Karpas-422 (cell line): Measurements from ENCODE around the gene KRTAP5-6. TPM values are rescaled to one million over a fixed set of nuclear protein-coding genes. Genes with fewer than 3 reads are reported as not detected.
A peak's percentile ranks its signal among the peaks of the same experiment; 100 is the strongest.

Source experiments
- DNase-seq: peaks from one replicate; pipeline ENCODE4 v3.0.0-alpha.2; 2015
- H2AFZ ChIP-seq: fragments of 200-600 bp; sonication (generic); 2 replicates; pipeline ENCODE4 v1.6.1; 2014; ENCODE audit warnings: antibody characterized with exemption, low read length, mixed read lengths
- H3K27ac ChIP-seq: fragments of 200-600 bp; sonication (generic); 2 replicates; pipeline ENCODE4 v1.5.1; 2014; ENCODE audit warnings: mild to moderate bottlenecking, low read length, moderate library complexity
- H3K27me3 ChIP-seq: fragments of 200-600 bp; sonication (generic); 2 replicates; pipeline ENCODE4 v1.6.1; 2014; ENCODE audit warnings: low read length, mixed read lengths
- H3K36me3 ChIP-seq: fragments of 200-600 bp; sonication (generic); 2 replicates; pipeline ENCODE4 v1.6.1; 2014; ENCODE audit warnings: low read length, mixed read lengths; ENCODE audit not compliant: insufficient read depth
- H3K4me1 ChIP-seq: fragments of 200-600 bp; sonication (generic); 2 replicates; pipeline ENCODE4 v1.6.1; 2014; ENCODE audit warnings: mild to moderate bottlenecking, low read length, mixed read lengths
- H3K4me2 ChIP-seq: fragments of 200-600 bp; sonication (generic); 2 replicates; pipeline ENCODE4 v1.6.1; 2014; ENCODE audit warnings: low read length, low read depth, mild to moderate bottlenecking; ENCODE audit not compliant: poor library complexity, severe bottlenecking
- H3K4me3 ChIP-seq: fragments of 200-600 bp; sonication (generic); 2 replicates; pipeline ENCODE4 v1.5.1; 2014; ENCODE audit warnings: mild to moderate bottlenecking, antibody characterized with exemption, low read length, mixed read lengths
- H3K79me2 ChIP-seq: fragments of 200-600 bp; sonication (generic); 2 replicates; pipeline ENCODE4 v1.6.1; 2014; ENCODE audit warnings: mild to moderate bottlenecking, low read length, mixed read lengths
- H3K9ac ChIP-seq: fragments of 200-600 bp; sonication (generic); 2 replicates; pipeline ENCODE4 v1.6.0; 2014; ENCODE audit warnings: low read length
- H3K9me2 ChIP-seq: fragments of 200-600 bp; sonication (generic), shearing (Covaris generic); replicated peaks from 2 replicates; pipeline ENCODE4 v1.6.0; 2014; ENCODE audit warnings: mild to moderate bottlenecking, low read length, moderate library complexity; ENCODE audit not compliant: insufficient read depth
- H3K9me3 ChIP-seq: fragments of 300-700, 200-600 bp; sonication (generic); 2 replicates; pipeline ENCODE4 v1.6.1; 2014; ENCODE audit warnings: low read length, mixed read lengths
- H4K20me1 ChIP-seq: fragments of 200-600 bp; sonication (generic); 2 replicates; pipeline ENCODE4 v1.6.1; 2014; ENCODE audit warnings: mild to moderate bottlenecking, antibody characterized with exemption, low read length, low read depth; ENCODE audit not compliant: insufficient read depth
- total RNA-seq: library from RNA; depleted of rRNA; stranded (reverse); fragments of >200 nt; shearing (Covaris generic); gene quantifications from 2 replicates; pipeline ENCODE4 v1.2.3, GENCODE V29; 2014; ENCODE audit warnings: low replicate concordance

Gene KRTAP5-6
- total RNA-seq, 1 experiment from 2014 or later, result not detected

DNA sequence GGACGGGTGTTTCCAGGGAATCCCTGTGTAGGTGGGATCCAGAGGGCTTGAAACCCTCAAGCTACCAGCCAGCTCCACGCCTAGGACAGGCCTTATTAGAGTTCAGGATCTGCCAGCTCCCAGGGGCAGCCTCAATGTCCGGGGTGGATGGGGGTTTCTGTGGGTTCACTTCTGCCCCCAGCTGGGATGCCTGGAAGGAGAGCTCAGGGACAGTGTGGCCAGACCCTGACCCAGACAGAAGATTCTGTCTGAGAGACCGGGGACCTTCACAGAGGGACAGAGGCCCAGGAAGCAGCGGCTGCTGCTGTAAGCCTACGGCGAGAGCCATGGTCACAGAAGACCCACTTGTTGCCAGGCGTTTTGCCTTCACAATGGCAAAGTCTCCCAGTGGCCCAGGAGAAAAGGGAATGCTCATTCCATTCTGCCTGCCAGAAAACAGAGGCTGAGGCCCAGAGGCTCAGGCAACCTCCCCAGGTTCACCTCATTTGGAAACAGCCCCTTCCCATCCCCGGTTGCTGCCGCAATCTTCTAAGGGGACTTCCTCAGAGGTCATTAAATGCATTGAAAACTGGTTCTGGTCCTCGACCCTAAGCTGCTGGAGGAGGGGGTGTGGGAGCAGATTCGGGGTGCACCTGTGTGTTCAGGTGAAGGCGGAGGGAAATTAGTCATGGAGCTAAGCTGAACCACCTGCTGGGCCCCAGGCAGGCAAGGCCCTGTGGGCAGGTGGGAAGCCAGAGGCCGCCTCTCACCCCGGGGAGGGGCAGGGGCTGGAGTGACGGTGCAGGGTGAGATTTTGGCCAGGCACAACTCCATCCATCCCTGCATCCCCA is 4.9 kb upstream of the KRTAP5-6 start:
- no peaks in the 10 kb centered on the region for H3K27me3 ChIP-seq
- no peaks in the 10 kb centered on the region for H3K9me2 ChIP-seq
- DNase-seq, result no peak
- H2AFZ ChIP-seq, result no peak overlapping the region
- H3K79me2 ChIP-seq, result no peaks in the 10 kb centered on the region
- no peaks in the 10 kb centered on the region for H4K20me1 ChIP-seq
- no peaks in the 10 kb centered on the region for H3K9me3 ChIP-seq
- H3K27ac ChIP-seq, result no peak overlapping the region
- no peaks in the 10 kb centered on the region for H3K36me3 ChIP-seq
- peaks cover 7% of the 10 kb centered on the region for H3K4me1 ChIP-seq
- H3K4me3 ChIP-seq, result no peak overlapping the region
- H3K4me2 ChIP-seq, result no peak overlapping the region
- H3K9ac ChIP-seq, result no peak overlapping the region

DNA sequence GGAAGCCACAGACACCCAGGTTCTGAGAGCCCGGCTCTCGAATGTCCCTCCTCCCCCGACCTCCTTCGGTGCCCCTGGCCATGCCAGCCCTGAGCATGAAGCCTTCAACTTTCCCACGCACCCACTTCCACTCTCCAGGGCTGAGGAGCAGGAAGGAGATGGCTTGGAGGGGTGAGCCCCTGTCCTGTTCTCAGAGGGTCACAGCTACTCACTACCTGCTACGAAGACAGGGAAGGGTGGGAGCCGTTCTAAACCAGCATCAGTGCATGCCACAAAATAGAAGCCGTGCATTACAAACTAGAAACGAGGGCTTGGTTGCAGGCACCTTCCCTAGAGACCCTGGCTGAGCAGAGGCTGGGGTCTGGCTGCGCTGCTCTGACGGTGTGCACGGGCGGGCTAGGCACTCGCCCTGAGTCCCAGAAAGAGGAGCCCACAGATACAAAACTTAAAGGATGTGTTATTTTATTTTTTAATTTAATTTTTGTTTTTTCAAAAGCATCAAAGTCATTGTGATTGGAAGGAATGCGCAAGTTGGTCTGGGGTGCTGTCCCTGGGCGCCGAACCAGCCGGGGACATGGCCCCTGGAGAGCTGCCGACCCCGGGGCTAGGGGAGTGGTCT is 4.2 kb upstream of the KRTAP5-6 start:
- Histone ChIP-seq H3K9ac (no peak overlapping the region), H3K4me2 (peak overlapping the region; percentile 68), H3K79me2 (no peaks in the 10 kb centered on the region), H3K36me3 (no peaks in the 10 kb centered on the region), H3K9me2 (no peaks in the 10 kb centered on the region), H3K9me3 (no peaks in the 10 kb centered on the region), H3K27me3 (no peaks in the 10 kb centered on the region), H3K4me1 (peaks cover 7% of the 10 kb centered on the region), H4K20me1 (no peaks in the 10 kb centered on the region), H3K27ac (no peak overlapping the region), H3K4me3 (no peak overlapping the region), H2AFZ (no peak overlapping the region)
- no peak for DNase-seq

GRCh38 chr11:1693327-1694063 is 3.5 kb upstream of the KRTAP5-6 start:
- no peaks in the 10 kb centered on the region for H3K36me3 ChIP-seq
- H3K4me1 ChIP-seq, result peaks cover 7% of the 10 kb centered on the region
- no peaks in the 10 kb centered on the region for H3K27me3 ChIP-seq
- no peaks in the 10 kb centered on the region for H4K20me1 ChIP-seq
- peak; percentile 81 for DNase-seq
- no peaks in the 10 kb centered on the region for H3K79me2 ChIP-seq
- H3K9ac ChIP-seq, result peak overlapping the region; percentile 61
- peak overlapping the region; percentile 55; the same call in 1 of the 2 replicates for H3K4me3 ChIP-seq
- H3K9me3 ChIP-seq, result no peaks in the 10 kb centered on the region
- peak overlapping the region; percentile 97 for H2AFZ ChIP-seq
- H3K9me2 ChIP-seq, result no peaks in the 10 kb centered on the region
- peak overlapping the region; percentile 68 for H3K4me2 ChIP-seq
- no peak overlapping the region for H3K27ac ChIP-seq

DNA sequence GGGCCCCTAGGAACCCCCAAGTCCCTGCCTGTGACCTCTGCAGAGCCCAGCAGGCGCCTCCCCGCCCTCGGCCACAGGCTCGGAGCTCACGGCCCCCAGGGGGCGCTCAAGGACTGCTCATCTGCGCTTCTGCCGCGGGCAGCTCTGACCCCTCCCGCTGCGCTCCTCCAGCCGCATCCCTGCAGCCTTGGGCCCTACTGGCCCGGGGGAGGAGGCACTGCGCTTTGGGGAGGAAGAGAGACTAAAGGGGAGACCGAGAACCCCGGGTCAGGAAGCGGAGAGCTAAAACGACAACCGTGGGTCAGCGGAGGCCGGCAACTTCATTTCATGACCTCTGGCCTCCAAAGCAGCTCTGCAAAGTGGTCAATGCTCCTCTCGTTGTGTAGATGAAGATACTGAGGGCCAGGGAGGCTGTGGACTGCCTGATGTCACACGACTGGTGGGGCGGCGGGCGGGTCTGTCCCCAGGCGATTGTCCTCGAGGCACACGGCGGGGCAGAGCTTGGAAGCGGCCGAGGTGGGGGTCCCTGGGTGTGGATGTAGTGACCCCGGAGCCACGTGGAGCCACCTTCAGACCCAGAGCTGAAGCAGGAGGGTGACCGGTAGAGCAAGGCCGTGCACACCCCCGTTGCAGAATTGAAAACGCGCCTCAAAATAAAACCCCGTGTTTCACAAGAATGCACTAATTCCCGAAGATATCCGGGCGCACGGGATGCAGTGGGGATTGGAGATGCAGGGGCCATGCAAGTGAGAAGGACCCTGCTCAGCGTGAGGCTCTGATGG is 2.7 kb upstream of the KRTAP5-6 start:
- Histone ChIP-seq H3K79me2 (no peaks in the 10 kb centered on the region), H3K4me2 (peak overlapping the region; percentile 68), H3K4me3 (no peak overlapping the region; the same call in 1 of the 2 replicates), H2AFZ (no peak overlapping the region; the same call in 1 of the 2 replicates), H3K9ac (peak overlapping the region; percentile 61), H3K4me1 (peaks cover 7% of the 10 kb centered on the region), H3K9me3 (no peaks in the 10 kb centered on the region), H3K36me3 (no peaks in the 10 kb centered on the region), H4K20me1 (no peaks in the 10 kb centered on the region), H3K27me3 (no peaks in the 10 kb centered on the region), H3K9me2 (no peaks in the 10 kb centered on the region), H3K27ac (no peak overlapping the region)
- DNase-seq, result peak; percentile 93

DNA sequence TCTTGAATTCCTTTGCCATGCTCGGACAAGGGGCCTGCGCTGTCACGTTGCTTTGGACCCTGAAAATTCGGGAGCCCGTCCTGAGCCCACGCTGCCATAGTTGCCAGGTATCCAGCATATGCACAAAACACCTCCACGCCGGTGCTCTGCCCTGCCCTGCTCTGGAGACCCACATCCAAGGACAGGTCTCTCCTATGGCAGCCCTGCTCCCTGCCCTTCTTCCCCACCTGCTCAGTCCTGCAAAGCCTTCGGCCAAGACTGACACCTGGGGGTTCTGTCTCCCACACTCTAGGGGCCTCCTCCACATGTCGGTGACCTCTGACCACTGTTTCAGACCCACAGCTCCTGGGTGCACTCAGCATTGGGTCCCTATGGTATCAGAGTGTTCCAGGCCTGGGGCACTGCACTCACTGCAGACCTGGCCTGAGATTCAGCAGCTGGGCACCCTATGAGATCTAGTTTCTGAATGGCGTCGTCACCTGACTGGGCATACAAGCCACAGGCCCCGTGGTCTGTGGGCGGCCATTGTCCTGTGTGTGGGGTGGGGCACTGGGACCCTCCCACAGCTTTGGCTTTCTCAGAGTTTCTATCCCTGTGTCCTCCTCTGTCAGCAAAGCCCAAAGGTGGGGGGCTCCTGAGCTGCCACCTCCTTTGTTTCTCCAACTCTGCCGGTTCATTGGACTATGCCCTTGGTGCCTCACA is 2.0 kb upstream of the KRTAP5-6 start:
- no peaks in the 10 kb centered on the region for H3K27me3 ChIP-seq

GRCh38 chr11:1695548-1696108 is 1.4 kb upstream of the KRTAP5-6 start:
- peaks cover 7% of the 10 kb centered on the region for H3K4me1 ChIP-seq
- DNase-seq, result no peak
- no peak overlapping the region for H2AFZ ChIP-seq
- H3K4me3 ChIP-seq, result no peak overlapping the region
- H3K27me3 ChIP-seq, result no peaks in the 10 kb centered on the region
- no peak overlapping the region for H3K27ac ChIP-seq
- no peak overlapping the region for H3K4me2 ChIP-seq
- H3K9ac ChIP-seq, result no peak overlapping the region
- no peaks in the 10 kb centered on the region for H4K20me1 ChIP-seq
- H3K79me2 ChIP-seq, result no peaks in the 10 kb centered on the region
- H3K9me3 ChIP-seq, result no peaks in the 10 kb centered on the region
- H3K9me2 ChIP-seq, result no peaks in the 10 kb centered on the region
- no peaks in the 10 kb centered on the region for H3K36me3 ChIP-seq

More for the DNA sequence above, 2.0 kb upstream of the KRTAP5-6 start:
- H3K9me3 ChIP-seq, result no peaks in the 10 kb centered on the region
- no peak for DNase-seq
- no peak overlapping the region for H3K4me2 ChIP-seq
- no peak overlapping the region for H3K27ac ChIP-seq
- no peak overlapping the region for H2AFZ ChIP-seq
- H3K4me3 ChIP-seq, result no peak overlapping the region
- no peaks in the 10 kb centered on the region for H3K79me2 ChIP-seq
- H3K4me1 ChIP-seq, result peaks cover 7% of the 10 kb centered on the region
- no peak overlapping the region for H3K9ac ChIP-seq
- H4K20me1 ChIP-seq, result no peaks in the 10 kb centered on the region
- no peaks in the 10 kb centered on the region for H3K9me2 ChIP-seq
- no peaks in the 10 kb centered on the region for H3K36me3 ChIP-seq

DNA sequence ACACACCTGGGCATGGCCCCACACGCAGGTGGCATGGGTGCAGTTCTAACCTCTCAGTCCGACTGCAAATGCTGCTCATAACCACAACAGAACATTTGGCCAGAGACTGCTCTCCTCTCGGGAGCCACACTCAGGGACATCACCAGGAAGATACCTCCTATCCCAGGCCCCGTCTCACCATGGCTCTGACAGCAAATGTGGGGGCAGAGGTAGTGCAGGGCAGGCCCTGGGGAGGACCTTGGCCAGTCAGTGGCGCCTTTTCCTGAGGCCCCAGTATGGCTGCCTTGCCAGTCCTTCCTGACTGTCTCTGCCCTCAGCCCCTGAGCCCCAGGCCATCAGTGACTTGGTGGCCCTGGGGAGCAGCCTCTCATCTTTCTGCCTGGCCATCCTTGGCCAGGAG is 2.8 kb downstream of the KRTAP5-6 start:
- Histone ChIP-seq H3K79me2 (no peaks in the 10 kb centered on the region), H3K4me3 (no peak overlapping the region), H3K36me3 (no peaks in the 10 kb centered on the region), H3K4me2 (no peak overlapping the region), H3K27me3 (no peaks in the 10 kb centered on the region), H2AFZ (no peak overlapping the region), H4K20me1 (no peaks in the 10 kb centered on the region), H3K9me2 (no peaks in the 10 kb centered on the region), H3K9ac (no peak overlapping the region), H3K4me1 (no peaks in the 10 kb centered on the region), H3K9me3 (no peaks in the 10 kb centered on the region), H3K27ac (no peak overlapping the region)
- DNase-seq, result no peak
